ENCODE data around the gene PPP6R2. TPM values are rescaled to one million over a fixed set of nuclear protein-coding genes. Genes with fewer than 3 reads are reported as not detected.

The PPP6R2 gene
- total and polyA plus RNA-seq, 2 of the 8 experiments (the other 6 are each of a cell fraction or from before 2014, with no cell fraction given), result 25.0 to 32.2 TPM

DNA sequence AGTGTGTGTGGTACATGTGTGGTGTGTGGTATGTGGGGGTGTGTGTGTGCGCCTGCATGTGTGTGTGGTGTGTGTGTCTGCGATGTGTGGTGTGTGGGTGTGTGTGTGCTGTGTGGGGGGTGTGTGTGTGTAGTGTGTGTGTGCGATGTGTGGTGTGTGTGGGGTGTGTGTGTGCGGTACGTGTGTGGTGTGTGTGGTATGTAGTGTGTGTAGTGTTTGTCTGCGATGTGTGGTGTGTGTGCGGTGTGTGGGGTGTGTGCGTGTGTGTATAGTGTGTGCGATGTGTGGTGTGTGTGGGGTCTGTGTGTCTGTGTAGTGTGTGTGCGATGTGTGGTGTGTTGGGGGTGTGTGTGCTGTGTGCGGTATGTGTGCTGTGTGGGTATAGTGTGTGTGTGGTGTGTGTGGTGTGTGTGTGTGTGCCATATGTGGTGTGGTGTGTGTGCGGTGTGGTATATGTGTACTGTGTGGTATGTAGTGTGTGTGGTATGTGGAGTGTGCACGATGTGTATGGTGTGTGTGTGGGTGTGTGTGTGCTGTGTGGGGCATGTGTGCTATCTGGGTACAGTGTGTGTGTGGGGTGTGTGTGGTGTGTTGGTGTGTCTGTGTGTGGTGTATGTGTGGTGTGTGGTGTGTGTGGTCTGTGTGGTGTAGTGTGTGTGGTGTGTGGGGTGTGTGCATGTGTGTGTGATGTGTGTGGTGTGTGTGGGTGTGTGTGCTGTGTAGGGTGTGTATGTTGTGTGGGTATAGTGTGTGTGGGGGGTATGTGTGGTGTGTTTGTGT is 5.7 kb upstream of the PPP6R2 start:
- peak overlapping the region; percentile 32; the same call in 1 of the 2 replicates for H2BK12ac ChIP-seq (ENCODE audit: low read depth, low read length)
- peak overlapping the region; percentile 69 for H2AK5ac ChIP-seq (ENCODE audit: low read depth, low read length)
- peaks cover 17% of the 10 kb centered on the region for H3K79me1 ChIP-seq (ENCODE audit: low read depth, low read length)
- H3K4ac ChIP-seq (replicated peaks; ENCODE audit: insufficient read length, low read depth, low read length), result peak overlapping the region; percentile 91
- 95 to 100% methylated on average over 3 to 13 of the region's 13 CpGs for WGBS, 2 experiments (ENCODE audit: extremely low coverage in 1 of 2, insufficient coverage in 1 of 2, insufficient read length in 1 of 2, insufficient replicate concordance in 2 of 2, low coverage in 1 of 2, low lambda C conversion rate in 2 of 2, missing lambda C conversion rate in 1 of 2)
- no peaks in the 10 kb centered on the region; a peak in 1 of 8 replicates for H3K36me3 ChIP-seq (ENCODE audit: control insufficient read depth in 2 of 4, insufficient read depth in 4 of 4, low read length in 3 of 4)
- ChIA-PET POLR2A (ENCODE audit: partially characterized antibody) (no interaction called here), CTCF (ENCODE audit: partially characterized antibody) (no interaction called here)
- H3K27me3 ChIP-seq (replicated peaks in 1 of 4; ENCODE audit: control insufficient read depth in 3 of 4, extremely low read depth in 1 of 4, insufficient read depth in 3 of 4, low read length in 3 of 4), result peaks cover 0 to 5% (median 0%) of the 10 kb centered on the region in 4 experiments; a peak in 3 of 7 replicates
- H3K27ac ChIP-seq (ENCODE audit: low read depth, low read length), result no peak overlapping the region
- H3K56ac ChIP-seq (replicated peaks; ENCODE audit: insufficient read length, low read depth, low read length), result peak overlapping the region; percentile 100
- DNase-seq (ENCODE audit: low read depth in 1 of 2, low spot score in 2 of 2) (no peak), FAIRE-seq (no peak)
- no peak overlapping the region for H2BK5ac ChIP-seq (ENCODE audit: low read depth, low read length)
- no peak overlapping the region for H3K4me3 ChIP-seq (ENCODE audit: extremely low read depth in 1 of 4, insufficient read depth in 2 of 4, low read depth in 3 of 4, low read length in 4 of 4)
- H3K9ac ChIP-seq (replicated peaks in 1 of 4; ENCODE audit: extremely low read depth in 1 of 4, low read depth in 3 of 4, low read length in 3 of 4), result peak overlapping the region in 2 of 4 experiments; percentile 10 to 21; a peak in 1 of 7 replicates
- H3K4me1 ChIP-seq (replicated peaks in 1 of 4; ENCODE audit: control insufficient read depth in 3 of 4, insufficient read depth in 4 of 4, low read length in 3 of 4), result peaks cover 0 to 2% (median under 1%) of the 10 kb centered on the region in 4 experiments; a peak in 3 of 7 replicates
- H2BK120ac ChIP-seq (replicated peaks; ENCODE audit: low read depth, low read length), result peak overlapping the region; percentile 43
- H3K79me2 ChIP-seq (ENCODE audit: control insufficient read depth in 1 of 2, insufficient read depth in 2 of 2, low read length in 2 of 2), result no peaks in the 10 kb centered on the region
- peak overlapping the region; percentile 65 for H3K23ac ChIP-seq (ENCODE audit: insufficient read length)
- no peak overlapping the region for H3K14ac ChIP-seq (ENCODE audit: insufficient read length)
- no peak overlapping the region; a peak in 1 of 4 replicates for H3K4me2 ChIP-seq (ENCODE audit: insufficient read depth in 1 of 2, low read depth in 2 of 2, low read length in 2 of 2)
- TF ChIP-seq RFX5 (IDR thresholded peaks at IDR 0.05; ENCODE audit: borderline replicate concordance, low read depth, low read length) (no peak), ASH2L (IDR thresholded peaks at IDR 0.05; ENCODE audit: low read length) (no peak), SIN3A (conservative IDR thresholded peaks at IDR 0.05 in 1 of 2, IDR thresholded peaks at IDR 0.05 in 1 of 2; ENCODE audit: low read depth in 1 of 2, low read length in 2 of 2) (no peak), POU5F1 (IDR thresholded peaks at IDR 0.05; ENCODE audit: low read depth, low read length) (no peak), E2F6 (IDR thresholded peaks at IDR 0.05) (no peak)
- H4K5ac ChIP-seq (ENCODE audit: insufficient read length, low read depth, low read length), result no peak overlapping the region
- peak overlapping the region; percentile 77 for H2BK15ac ChIP-seq (ENCODE audit: low read length)
- peak overlapping the region; percentile 38; the same call in 1 of the 2 replicates for H2BK20ac ChIP-seq (ENCODE audit: low read length)
- H4K91ac ChIP-seq (replicated peaks; ENCODE audit: insufficient read length, low read length), result peak overlapping the region; percentile 95
- peaks cover 0 to 3% of the 10 kb centered on the region in 2 experiments; a peak in 1 of 4 replicates for H3K9me3 ChIP-seq (ENCODE audit: insufficient read depth in 2 of 2, low read depth in 1 of 2, low read length in 1 of 2)
- H4K20me1 ChIP-seq (replicated peaks in 1 of 2; ENCODE audit: control insufficient read depth in 1 of 2, insufficient read depth in 2 of 2, low read length in 2 of 2), result peaks cover 2 to 33% of the 10 kb centered on the region in 2 experiments
- peaks cover 37% of the 10 kb centered on the region; the same call in 1 of the 2 replicates for H3K23me2 ChIP-seq (ENCODE audit: low read depth, low read length)
- H4K8ac ChIP-seq (ENCODE audit: extremely low read depth, insufficient read depth, low read length), result no peak overlapping the region
- no peak overlapping the region for H3K18ac ChIP-seq (ENCODE audit: extremely low read depth, low read length)
- H2AFZ ChIP-seq (ENCODE audit: low read length), result no peak overlapping the region
